ENCODE data around the gene FHOD1. TPM values are rescaled to one million over a fixed set of nuclear protein-coding genes. Genes with fewer than 3 reads are reported as not detected.

FHOD1 gene
- total RNA-seq, 3 donors from 2014 or later: 64.0 to 86.6 (median 70.3) TPM

DNA sequence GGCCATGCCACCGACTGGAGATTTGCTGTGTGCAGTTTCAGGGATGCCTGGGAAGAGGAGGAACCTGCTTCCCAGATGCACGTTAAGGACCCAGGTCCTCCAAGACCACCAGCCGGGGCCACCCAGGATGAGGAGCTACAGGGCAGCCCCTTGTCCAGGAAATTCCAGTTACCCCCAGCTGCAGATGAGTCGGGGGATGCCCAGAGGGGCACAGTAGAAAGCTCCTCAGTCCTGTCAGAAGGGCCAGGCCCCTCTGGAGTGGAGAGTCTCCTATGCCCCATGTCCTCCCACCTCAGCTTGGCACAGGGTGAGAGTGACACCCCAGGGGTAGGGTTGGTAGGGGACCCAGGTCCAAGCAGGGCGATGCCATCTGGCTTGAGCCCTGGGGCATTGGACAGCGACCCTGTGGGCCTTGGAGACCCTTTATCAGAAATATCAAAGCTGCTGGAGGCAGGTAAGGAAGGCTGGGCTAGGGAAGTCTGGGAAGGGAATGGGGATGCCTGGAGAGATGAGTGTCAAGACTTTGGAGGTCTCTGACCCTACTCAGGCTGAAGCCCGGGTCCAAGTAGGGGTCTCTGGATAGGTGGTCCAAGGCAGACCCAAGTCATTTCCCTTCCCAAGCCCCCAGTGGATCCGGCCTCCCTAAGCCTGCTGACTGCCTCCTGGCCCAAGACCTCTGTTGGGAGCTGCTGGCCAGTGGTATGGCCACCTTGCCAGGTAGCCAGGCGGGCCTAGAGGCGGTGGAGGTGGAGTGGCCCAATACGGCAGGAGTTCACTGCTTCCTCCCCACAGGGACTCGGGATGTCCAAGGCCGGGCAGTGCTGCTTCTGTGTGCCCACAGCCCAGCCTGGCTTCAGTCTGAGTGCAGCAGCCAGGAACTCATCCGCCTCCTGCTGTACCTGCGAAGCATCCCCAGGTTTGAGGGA is 33.1 kb upstream of the FHOD1 start:
- no peaks in the 10 kb centered on the region for H3K27me3 Mint-ChIP-seq (ENCODE audit: low read depth)
- H3K4me1 Mint-ChIP-seq (ENCODE audit: low read depth): peaks cover 20% of the 10 kb centered on the region
- ATAC-seq (no peak), DNase-seq (no peak)
- peaks cover 24% of the 10 kb centered on the region for H3K36me3 Mint-ChIP-seq (ENCODE audit: insufficient read depth)
- peak overlapping the region; percentile 52 for H3K4me3 Mint-ChIP-seq
- no peaks in the 10 kb centered on the region for H3K9me3 Mint-ChIP-seq

DNA sequence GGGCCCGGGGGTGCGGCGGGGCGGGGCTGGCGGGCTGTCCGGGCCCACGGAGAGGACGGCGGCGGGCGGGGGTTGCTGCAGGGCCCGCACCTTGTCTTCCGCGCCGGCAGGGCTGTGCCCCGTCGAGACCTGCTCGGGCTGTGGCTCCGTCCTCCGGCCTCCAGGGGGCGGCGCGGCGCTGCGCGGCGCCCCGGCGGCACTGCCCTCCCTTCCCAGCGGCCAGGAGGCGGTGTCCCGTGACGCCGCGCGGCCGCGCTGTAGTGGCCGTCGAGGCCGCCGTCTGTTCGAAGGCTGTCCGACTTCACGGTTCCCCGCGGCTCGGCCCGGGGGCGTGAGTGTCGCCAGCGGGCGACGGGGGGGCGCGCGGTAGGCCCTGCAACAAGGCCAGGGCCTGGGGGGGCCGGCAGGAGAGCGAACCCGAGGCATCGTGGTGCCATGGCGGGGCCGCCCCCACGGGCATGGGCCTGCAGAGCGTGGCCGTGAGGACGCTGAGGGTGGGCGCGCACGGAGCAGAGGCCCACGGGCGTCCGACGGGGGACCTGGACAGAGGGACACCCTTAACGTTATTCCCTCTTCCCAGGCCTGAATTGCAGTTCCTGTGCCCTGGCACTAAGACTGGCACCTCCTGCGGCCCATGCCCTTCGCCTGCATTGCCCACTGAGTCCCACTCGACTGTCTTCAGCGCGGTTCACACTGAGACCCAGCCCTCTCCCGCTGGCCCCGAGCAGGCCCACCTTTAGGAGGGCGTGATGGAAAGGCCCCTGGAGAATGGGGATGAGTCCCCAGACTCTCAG is 32.2 kb upstream of the FHOD1 start, which contains the start of gene PLEKHG4:
PLEKHG4 (plus strand) TSS at position 237 of the 794 bp plus-strand sequence; CDS start at position 750, 513 bp downstream.
- DNase-seq (peak; percentile 78), ATAC-seq (peak; percentile 96 to 97)
- Mint-ChIP-seq H3K27me3 (ENCODE audit: low read depth) (no peaks in the 10 kb centered on the region), H3K4me3 (peak within 1 kb of the TSS; percentile 85), H3K36me3 (ENCODE audit: insufficient read depth) (peaks cover 26% of the 10 kb centered on the region), H3K4me1 (ENCODE audit: low read depth) (peaks cover 20% of the 10 kb centered on the region), H3K9me3 (no peaks in the 10 kb centered on the region)

DNA sequence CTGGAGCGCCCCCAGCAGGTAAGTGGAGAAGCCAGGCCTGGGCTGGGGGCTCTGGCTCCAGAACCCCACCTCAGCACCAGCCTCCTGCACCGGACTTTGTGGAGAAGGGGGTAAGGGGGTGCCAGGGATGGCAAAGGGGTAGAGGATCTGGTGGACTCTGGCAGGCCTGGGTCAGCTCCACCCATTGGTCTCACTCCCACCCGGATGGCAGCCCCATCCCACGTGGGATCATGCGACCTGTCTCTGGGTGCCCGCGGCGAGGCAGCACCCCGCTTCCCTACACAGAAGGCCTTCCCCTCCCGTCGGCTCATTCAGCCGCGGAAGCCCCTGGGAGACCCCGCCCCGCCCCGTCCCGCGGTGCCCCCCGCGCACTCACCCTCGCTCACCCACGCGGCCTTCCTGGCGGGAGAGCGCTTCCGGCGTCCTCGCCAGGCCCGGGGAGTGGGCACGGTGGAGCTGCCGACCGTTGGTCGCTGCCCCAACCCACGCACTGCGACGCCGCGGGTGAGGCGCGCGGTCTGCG is 31.6 kb upstream of the FHOD1 start:
- peaks cover 20% of the 10 kb centered on the region for H3K4me1 Mint-ChIP-seq (ENCODE audit: low read depth)
- no peaks in the 10 kb centered on the region for H3K27me3 Mint-ChIP-seq (ENCODE audit: low read depth)
- DNase-seq: peak; percentile 34
- no peaks in the 10 kb centered on the region for H3K9me3 Mint-ChIP-seq
- peak; percentile 61 for ATAC-seq
- peaks cover 26% of the 10 kb centered on the region for H3K36me3 Mint-ChIP-seq (ENCODE audit: insufficient read depth)
- H3K4me3 Mint-ChIP-seq: peak overlapping the region; percentile 85

DNA sequence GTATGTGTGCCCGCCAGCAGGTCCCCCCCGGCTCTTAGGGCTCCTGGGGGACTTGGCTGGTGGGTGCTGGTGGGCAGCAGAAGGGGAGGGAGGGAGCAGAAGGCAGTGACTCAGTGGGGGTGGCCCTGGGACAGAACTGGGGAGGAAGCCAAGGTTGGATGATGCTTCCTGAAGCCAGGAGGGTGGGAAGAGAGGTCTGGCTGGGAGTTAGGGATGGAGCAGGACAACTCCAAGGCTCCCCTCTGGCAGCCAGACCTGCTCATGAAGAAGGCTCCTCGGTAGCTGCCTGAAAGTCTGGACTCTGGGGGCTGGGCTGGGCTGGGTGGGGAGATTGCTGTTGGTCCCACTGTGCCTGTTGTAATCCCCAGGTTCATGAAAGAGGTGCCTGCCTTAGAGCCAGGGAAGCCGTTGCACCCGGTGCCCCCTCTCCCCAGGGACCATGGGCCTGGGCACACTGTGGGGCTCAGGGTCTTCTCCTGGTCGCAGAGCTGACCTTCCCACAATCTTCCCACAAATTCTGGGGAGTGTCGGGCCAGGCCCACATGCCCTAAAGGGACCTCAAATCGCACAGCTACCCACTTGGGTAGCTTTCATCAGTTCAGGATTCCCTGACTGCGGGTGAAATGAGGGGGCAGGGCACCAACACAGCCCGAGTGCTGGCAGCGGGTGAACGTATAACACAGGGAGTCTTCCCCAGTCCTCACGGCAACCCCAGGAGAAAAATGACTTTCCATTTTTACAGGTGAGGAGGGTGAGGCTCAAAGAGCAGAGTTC is 30.9 kb upstream of the FHOD1 start:
- Mint-ChIP-seq H3K27me3 (ENCODE audit: low read depth) (no peaks in the 10 kb centered on the region), H3K36me3 (ENCODE audit: insufficient read depth) (peaks cover 19% of the 10 kb centered on the region), H3K9me3 (no peaks in the 10 kb centered on the region), H3K4me1 (ENCODE audit: low read depth) (peaks cover 20% of the 10 kb centered on the region), H3K4me3 (peak overlapping the region; percentile 85)
- DNase-seq: no peak
- ATAC-seq: no peak

DNA sequence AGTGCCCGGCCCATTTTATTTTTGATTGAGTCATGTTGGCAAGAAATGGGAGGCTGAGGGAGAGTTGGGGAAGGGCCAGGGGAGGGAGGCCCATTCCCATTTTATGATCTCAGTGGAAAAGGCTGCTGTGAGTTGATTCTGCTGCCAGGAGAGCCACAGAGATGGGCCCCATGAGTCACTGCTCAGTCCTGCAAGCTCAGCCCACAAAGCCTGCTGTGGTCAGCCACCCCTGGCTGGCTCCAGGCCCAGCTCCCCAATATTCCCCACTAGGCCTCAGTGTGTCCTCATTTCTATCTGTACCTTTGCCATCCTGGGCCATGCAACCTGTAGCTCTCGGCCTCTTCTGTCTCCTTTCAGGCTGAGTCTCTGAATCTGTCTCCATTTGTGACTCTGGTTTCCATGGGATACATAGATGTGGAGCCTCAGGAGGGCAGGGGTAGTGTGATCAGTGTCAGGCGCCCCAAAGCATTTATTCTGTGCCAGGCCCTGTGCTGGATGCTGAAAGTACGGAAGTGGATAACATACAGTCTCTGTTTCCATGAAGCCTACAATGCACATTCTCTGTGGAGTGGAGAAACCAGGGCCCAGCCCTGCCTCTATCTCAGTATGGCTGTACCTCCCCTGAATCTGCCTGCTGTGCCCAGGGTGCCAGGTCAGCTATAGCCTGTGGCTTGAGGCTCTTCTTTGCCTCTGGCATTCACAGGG is 30.2 kb upstream of the FHOD1 start:
- ATAC-seq (no peak), DNase-seq (no peak)

DNA sequence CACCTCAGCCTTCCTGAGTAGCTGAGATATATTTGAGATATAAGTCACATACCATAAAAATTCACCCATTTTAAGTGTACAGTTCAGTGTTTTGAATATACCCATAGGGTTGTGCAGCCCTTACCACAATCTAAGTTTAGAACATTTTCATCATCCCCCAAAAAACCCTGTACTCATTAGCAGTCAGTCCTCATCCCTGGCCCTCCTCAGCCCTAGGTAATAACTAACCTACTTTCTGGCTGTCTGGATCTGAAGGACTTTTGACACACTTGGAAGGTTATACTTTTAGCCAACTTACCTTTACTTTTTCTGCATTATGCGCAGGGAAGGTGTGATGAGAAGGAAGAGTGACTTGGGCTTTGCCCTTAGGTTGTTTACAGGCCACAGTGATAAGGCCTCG is 28.0 kb upstream of the FHOD1 start:
- no peaks in the 10 kb centered on the region for H3K9me3 Mint-ChIP-seq
- DNase-seq: no peak
- no peaks in the 10 kb centered on the region for H3K27me3 Mint-ChIP-seq (ENCODE audit: low read depth)
- H3K4me1 Mint-ChIP-seq (ENCODE audit: low read depth): peaks cover 19% of the 10 kb centered on the region
- ATAC-seq: no peak
- H3K4me3 Mint-ChIP-seq: no peak overlapping the region
- peaks cover 13% of the 10 kb centered on the region for H3K36me3 Mint-ChIP-seq (ENCODE audit: insufficient read depth)

More for the DNA sequence above, 30.2 kb upstream of the FHOD1 start:
- peaks cover 13% of the 10 kb centered on the region for H3K36me3 Mint-ChIP-seq (ENCODE audit: insufficient read depth)
- H3K4me3 Mint-ChIP-seq: peak overlapping the region; percentile 85
- no peaks in the 10 kb centered on the region for H3K27me3 Mint-ChIP-seq (ENCODE audit: low read depth)
- H3K9me3 Mint-ChIP-seq: no peaks in the 10 kb centered on the region
- H3K4me1 Mint-ChIP-seq (ENCODE audit: low read depth): peaks cover 20% of the 10 kb centered on the region

DNA sequence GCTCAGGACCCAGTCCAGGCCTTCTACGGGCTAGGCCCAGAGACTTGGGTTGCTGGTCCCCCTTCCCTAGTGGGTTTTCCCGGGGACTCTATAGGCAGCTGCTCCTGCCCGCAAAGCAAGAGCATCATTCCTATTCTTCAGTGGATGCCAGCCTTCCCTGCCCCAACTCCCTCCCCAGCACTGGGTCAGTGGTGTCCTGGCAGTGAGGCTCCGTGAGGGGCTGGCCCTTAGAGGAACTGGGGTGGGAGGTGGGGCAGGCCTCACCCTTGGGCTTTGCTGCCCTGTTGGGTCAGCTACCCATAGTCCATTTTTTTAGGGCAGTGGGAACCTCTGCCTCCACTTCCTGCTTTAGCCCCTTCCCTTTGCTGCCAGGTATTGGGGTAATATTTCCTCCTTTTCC is 24.2 kb upstream of the FHOD1 start:
- H3K27me3 Mint-ChIP-seq (ENCODE audit: low read depth): no peaks in the 10 kb centered on the region
- DNase-seq (no peak), ATAC-seq (peak in 1 of 2 donors; percentile 10)
- peaks cover 2% of the 10 kb centered on the region for H3K4me1 Mint-ChIP-seq (ENCODE audit: low read depth)
- no peak overlapping the region for H3K4me3 Mint-ChIP-seq
- peaks cover 5% of the 10 kb centered on the region for H3K36me3 Mint-ChIP-seq (ENCODE audit: insufficient read depth)
- H3K9me3 Mint-ChIP-seq: no peaks in the 10 kb centered on the region

DNA sequence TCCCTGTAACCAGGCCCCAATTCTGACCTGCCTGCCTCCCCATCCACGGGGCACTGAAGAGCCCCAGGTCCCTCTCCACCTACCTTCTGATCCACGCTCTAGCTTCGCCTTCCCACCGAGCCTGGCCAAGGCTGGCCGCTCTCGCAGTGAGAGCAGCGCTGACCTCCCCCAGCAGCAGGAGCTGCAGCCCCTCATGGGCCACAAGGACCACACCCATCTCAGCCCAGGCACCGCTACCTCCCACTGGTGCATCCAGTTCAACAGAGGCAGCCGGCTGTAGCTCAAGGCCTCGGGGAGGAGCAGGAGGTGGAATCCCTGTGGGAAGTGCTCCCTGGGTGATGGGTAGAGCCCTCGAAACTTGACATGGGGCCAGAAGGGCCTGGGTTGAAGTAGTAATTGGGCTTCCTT is 23.7 kb upstream of the FHOD1 start:
- ATAC-seq (no peak), DNase-seq (no peak)
- H3K9me3 Mint-ChIP-seq: no peaks in the 10 kb centered on the region
- H3K27me3 Mint-ChIP-seq (ENCODE audit: low read depth): no peaks in the 10 kb centered on the region
- peaks cover 3% of the 10 kb centered on the region for H3K36me3 Mint-ChIP-seq (ENCODE audit: insufficient read depth)
- no peak overlapping the region for H3K4me3 Mint-ChIP-seq
- H3K4me1 Mint-ChIP-seq (ENCODE audit: low read depth): no peaks in the 10 kb centered on the region

DNA sequence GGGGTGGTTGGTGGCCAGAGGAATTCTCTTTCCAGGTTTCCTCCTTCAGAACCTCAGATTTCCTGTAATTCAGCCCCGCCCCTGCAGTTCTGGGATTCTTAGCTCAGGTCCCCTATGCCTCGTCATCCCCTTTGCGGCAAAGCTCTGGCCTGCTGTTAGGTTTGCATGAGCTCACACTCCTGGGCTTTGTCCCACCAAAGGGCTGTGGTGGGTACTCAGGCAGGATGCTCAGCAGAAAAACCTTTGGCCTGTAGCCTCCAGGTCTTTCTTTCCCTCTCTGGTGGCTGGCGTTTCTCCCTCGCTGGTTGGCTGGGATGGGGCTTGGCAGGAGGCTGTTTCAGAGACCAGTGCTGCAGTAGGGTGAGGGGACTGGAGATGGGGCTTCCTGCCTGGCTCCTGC is 22.5 kb upstream of the FHOD1 start:
- H3K36me3 Mint-ChIP-seq (ENCODE audit: insufficient read depth): no peaks in the 10 kb centered on the region
- H3K9me3 Mint-ChIP-seq: no peaks in the 10 kb centered on the region
- H3K4me3 Mint-ChIP-seq: no peak overlapping the region
- H3K27me3 Mint-ChIP-seq (ENCODE audit: low read depth): no peaks in the 10 kb centered on the region
- no peaks in the 10 kb centered on the region for H3K4me1 Mint-ChIP-seq (ENCODE audit: low read depth)
- ATAC-seq: peak in 1 of 2 donors; percentile 34
- DNase-seq: no peak

DNA sequence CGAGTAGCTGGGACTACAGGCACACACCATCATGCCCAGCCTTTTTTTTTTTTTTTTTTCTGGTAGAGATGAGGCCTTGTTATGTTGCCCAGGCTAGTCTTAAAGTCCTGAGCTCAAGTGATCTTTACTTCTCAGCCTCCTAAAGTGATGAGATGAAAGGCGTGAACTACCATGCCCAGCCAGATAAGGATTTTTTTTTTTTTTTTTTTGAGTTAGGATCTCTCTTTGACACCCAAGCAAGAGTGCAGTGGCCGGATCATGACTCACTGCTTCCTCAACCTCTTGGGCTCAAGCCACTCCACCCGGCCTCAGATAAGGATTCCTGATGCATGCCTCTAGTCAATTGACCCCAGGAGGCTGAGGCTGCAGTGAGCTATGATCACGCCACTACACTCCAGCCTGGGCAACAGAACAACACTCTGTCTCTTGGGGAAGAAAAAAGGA is 20.9 kb upstream of the FHOD1 start:
- DNase-seq: no peak
- Mint-ChIP-seq H3K9me3 (no peaks in the 10 kb centered on the region), H3K36me3 (ENCODE audit: insufficient read depth) (no peaks in the 10 kb centered on the region), H3K27me3 (ENCODE audit: low read depth) (peaks cover 6% of the 10 kb centered on the region), H3K4me3 (no peak overlapping the region), H3K4me1 (ENCODE audit: low read depth) (no peaks in the 10 kb centered on the region)
- ATAC-seq: no peak

DNA sequence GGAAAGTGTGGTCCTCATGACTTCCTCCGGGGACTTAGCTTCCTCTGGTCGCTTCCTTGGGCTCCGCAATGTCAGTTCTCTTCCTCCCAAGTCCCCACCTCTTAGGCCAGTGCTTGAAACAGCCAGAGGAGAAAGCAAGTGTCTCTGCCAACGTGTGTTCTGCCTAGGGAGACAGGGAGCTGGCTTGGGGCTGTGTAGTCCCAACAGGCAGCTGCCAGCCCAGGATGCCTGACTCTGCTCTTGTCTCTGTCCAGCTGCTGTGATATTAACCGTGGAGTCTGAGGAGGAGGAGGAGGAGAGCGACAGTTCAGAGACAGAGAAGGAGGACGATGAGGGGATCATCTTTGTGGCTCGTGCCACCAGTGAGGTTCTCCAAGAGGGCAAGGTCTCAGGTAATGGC is 18.6 kb upstream of the FHOD1 start:
- ATAC-seq: no peak
- Mint-ChIP-seq H3K27me3 (ENCODE audit: low read depth) (peaks cover 12% of the 10 kb centered on the region), H3K4me1 (ENCODE audit: low read depth) (no peaks in the 10 kb centered on the region)

DNA sequence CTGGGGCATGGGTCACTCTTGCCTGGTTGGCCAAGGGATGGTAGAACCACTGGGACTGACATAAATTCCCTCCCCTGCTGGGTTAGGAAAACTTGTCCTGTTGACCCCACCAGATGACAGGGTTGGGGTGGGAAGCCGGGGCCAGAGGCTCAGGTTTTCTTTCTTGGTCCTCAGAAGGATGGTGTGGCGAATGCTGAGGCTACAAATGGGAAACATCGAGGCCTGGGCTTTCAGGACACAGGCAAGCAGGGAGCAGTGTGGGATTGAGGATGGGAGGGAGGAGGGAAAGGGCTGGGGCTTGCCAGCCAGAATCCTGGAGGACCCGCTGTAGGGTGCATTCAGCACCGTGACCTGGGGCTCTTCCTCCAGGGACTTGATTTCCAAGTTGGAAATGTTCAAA is 17.6 kb upstream of the FHOD1 start:
- ATAC-seq (no peak), DNase-seq (no peak)
- Mint-ChIP-seq H3K9me3 (no peaks in the 10 kb centered on the region), H3K4me1 (ENCODE audit: low read depth) (no peaks in the 10 kb centered on the region), H3K27me3 (ENCODE audit: low read depth) (peaks cover 15% of the 10 kb centered on the region), H3K36me3 (ENCODE audit: insufficient read depth) (no peaks in the 10 kb centered on the region), H3K4me3 (no peak overlapping the region)

More for the DNA sequence above, 18.6 kb upstream of the FHOD1 start:
- DNase-seq: no peak
- no peaks in the 10 kb centered on the region for H3K36me3 Mint-ChIP-seq (ENCODE audit: insufficient read depth)
- H3K4me3 Mint-ChIP-seq: no peak overlapping the region
- no peaks in the 10 kb centered on the region for H3K9me3 Mint-ChIP-seq

DNA sequence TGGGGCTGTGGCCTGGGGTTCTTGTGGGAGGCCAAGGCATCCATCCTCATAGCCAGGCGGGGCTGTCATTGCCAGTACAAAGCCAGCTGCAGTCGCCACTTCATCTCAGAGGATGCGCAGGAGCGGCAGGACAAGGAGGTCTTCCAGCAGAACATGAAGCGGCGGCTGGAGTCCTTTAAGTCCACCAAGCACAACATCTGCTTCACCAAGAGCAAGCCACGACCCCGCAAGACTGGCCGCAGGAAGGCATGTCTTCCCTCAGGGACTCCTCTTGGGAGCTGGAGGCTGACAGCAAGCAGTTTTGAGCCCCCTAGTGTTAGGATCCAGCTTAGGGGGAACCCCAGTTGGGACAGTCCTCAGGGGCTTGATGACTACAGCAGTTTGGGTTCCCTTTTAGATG is 17.0 kb upstream of the FHOD1 start:
- no peak for DNase-seq
- ATAC-seq: no peak

More for the DNA sequence above, 17.0 kb upstream of the FHOD1 start:
- Mint-ChIP-seq H3K27me3 (ENCODE audit: low read depth) (peaks cover 15% of the 10 kb centered on the region), H3K4me3 (no peak overlapping the region), H3K9me3 (no peaks in the 10 kb centered on the region), H3K36me3 (ENCODE audit: insufficient read depth) (no peaks in the 10 kb centered on the region), H3K4me1 (ENCODE audit: low read depth) (no peaks in the 10 kb centered on the region)

Data from activated T-cell treated with anti-CD3 and anti-CD28 coated beads, Interleukin-2, amount 50 U/mL, for 4 hours (primary cell).